GM12878 (cell line): Measurements from ENCODE around the gene IFITM1. TPM values are rescaled to one million over a fixed set of nuclear protein-coding genes. Genes with fewer than 3 reads are reported as not detected.

Source experiments
- ATAC-seq: fragments of 200-7000 bp; cut with Tn5 transposase; 3 replicates; pipeline ENCODE4 v1.9.1; 2020; ENCODE audit warnings: mild to moderate bottlenecking, moderate library complexity
- BruUV-seq: library from RNA; stranded (reverse); fragments of 400-500 nt; replicated peaks from 2 replicates; lab custom pipeline; 2021; lab: Mats Ljungman, UMichigan
- CTCF ChIA-PET: fragments of 300-600 bp; sonication (Branson Sonifier 250); formaldehyde crosslinking; extraction: SDS; loops from one replicate; lab custom pipeline; 2021; ENCODE audit warnings: inconsistent platforms; lab: Yijun Ruan, JAX
- POLR2A ChIA-PET: fragments of 350-600 bp; formaldehyde crosslinking; extraction: SDS; loops from one replicate; lab custom pipeline; 2021; ENCODE audit warnings: inconsistent platforms; lab: Charles Lee
- RAD21 ChIA-PET: fragments of 300-600 bp; sonication (Branson Sonifier 250); formaldehyde crosslinking; loops from one replicate; lab custom pipeline; 2023; ENCODE audit warnings: antibody characterized with exemption; ENCODE audit not compliant: unreplicated experiment; lab: Charles Lee
- SMC1A ChIA-PET: fragments of 300-600 bp; sonication (Branson Sonifier 250); formaldehyde crosslinking; loops from one replicate; lab custom pipeline; 2023; ENCODE audit not compliant: unreplicated experiment, uncharacterized antibody; lab: Charles Lee
- DNase-seq: peaks from one replicate; pipeline ENCODE4 v3.0.0-alpha.2; 2011; ENCODE audit warnings: low read depth, low spot score
- FAIRE-seq: peaks from 3 replicates; lab custom pipeline; 2011; peaks lifted over from hg19 to GRCh38; lab: Jason Lieb, UNC
- H2AFZ ChIP-seq: 2 replicates; pipeline ENCODE4 v1.6.0; 2011; ENCODE audit warnings: low read depth, low read length, control low read depth; ENCODE audit not compliant: control insufficient read depth
- H3K27ac ChIP-seq: 2 replicates; pipeline ENCODE4 v1.5.1; 2011; ENCODE audit warnings: control low read depth; ENCODE audit not compliant: control insufficient read depth, insufficient read depth
- H3K27me3 ChIP-seq, 2 experiments: replicated peaks in 1 of 2; 2 replicates each; pipeline versions ENCODE4 v1.6.0 to v1.6.1; 2011; ENCODE audit warnings: low read length in 1 of 2; ENCODE audit not compliant: control insufficient read depth in 2 of 2, insufficient read depth in 2 of 2
- H3K36me3 ChIP-seq, 2 experiments: 2 replicates each; pipeline ENCODE4 v1.5.1; 2011; ENCODE audit warnings: low read length in 1 of 2; ENCODE audit not compliant: control insufficient read depth in 2 of 2, insufficient read depth in 2 of 2
- H3K4me1 ChIP-seq: 2 replicates; pipeline ENCODE4 v1.6.1; 2011; ENCODE audit warnings: mild to moderate bottlenecking, low read length, moderate library complexity, mixed read lengths; ENCODE audit not compliant: control insufficient read depth, insufficient read depth
- H3K4me2 ChIP-seq: 2 replicates; pipeline ENCODE4 v1.6.0; 2011; ENCODE audit warnings: control low read depth; ENCODE audit not compliant: control insufficient read depth, insufficient read depth
- H3K4me3 ChIP-seq: fragments of 200-600 bp; sonication (generic); 2 replicates; pipeline ENCODE4 v1.5.1; 2016
- H3K79me2 ChIP-seq: 2 replicates; pipeline ENCODE4 v1.6.0; 2011; ENCODE audit warnings: low read length; ENCODE audit not compliant: control insufficient read depth, insufficient read depth
- H3K9ac ChIP-seq: 2 replicates; pipeline ENCODE4 v1.8.0; 2011; ENCODE audit warnings: low read length, control low read depth, mixed read lengths; ENCODE audit not compliant: control insufficient read depth, insufficient read depth
- H3K9me3 ChIP-seq: replicated peaks from 3 replicates; pipeline ENCODE4 v1.5.1; 2011; ENCODE audit warnings: mild to moderate bottlenecking, low read length; ENCODE audit not compliant: control insufficient read depth, insufficient read depth
- H4K20me1 ChIP-seq: 2 replicates; pipeline ENCODE4 v1.6.0; 2011; ENCODE audit not compliant: control insufficient read depth, insufficient read depth
- BHLHE40 ChIP-seq, 2 experiments: fragments of 450-650 bp in 1 of 2; IDR thresholded peaks; 2 replicates each; pipeline ENCODE4 v1.6.1; 2011 to 2017; ENCODE audit warnings: low read depth in 2 of 2, borderline replicate concordance in 1 of 2, improper control_type of control experiment in 1 of 2, low read length in 1 of 2, mild to moderate bottlenecking in 1 of 2
- LARP7 ChIP-seq: fragments of 450-650 bp; IDR thresholded peaks from 2 replicates; pipeline ENCODE4 v1.6.1; 2017; ENCODE audit warnings: mild to moderate bottlenecking
- POLR2AphosphoS2 ChIP-seq: IDR thresholded peaks from 2 replicates; pipeline ENCODE4 v1.6.1; 2011; ENCODE audit warnings: low read depth, mild to moderate bottlenecking, low read length, improper control_type of control experiment, moderate library complexity
- RBBP5 ChIP-seq: fragments of 200-600 bp; sonication (generic); conservative IDR thresholded peaks from 2 replicates; pipeline ENCODE4 v1.6.1; 2016
- WGBS: methylation state at CpG from one replicate; pipeline ENCODE4 v1.1.6; 2016; ENCODE audit warnings: low lambda C conversion rate; ENCODE audit not compliant: insufficient replicate concordance, insufficient coverage; ENCODE audit errors: missing lambda C conversion rate; 5-methylcytosine and 5-hydroxymethylcytosine counted together
- in situ Hi-C: fragments of 300-500 bp; cut with MboI; formaldehyde crosslinking; loops from 9 replicates; pipeline ENCODE4 v1.14.3; 2018; ENCODE audit warnings: mixed read lengths
- intact Hi-C: fragments of 100-400 bp; cut with micrococcal nuclease; formaldehyde crosslinking; loops from one replicate; pipeline ENCODE4 v1.14.2; 2022; ENCODE audit not compliant: unreplicated experiment
- polyA plus RNA-seq, 11 experiments: library from polyadenylated mRNA; depleted of rRNA in 4 of 11; unstranded in 6 of 11; stranded (reverse) in 5 of 11; fragments of >200 nt; fragmentation: Nextera tagmentation in 4 of 11; fragmentation: Illumina TruSeq in 1 of 11; extraction: Ambion mirVana in 4 of 11; extraction: Trizol in 1 of 11; gene quantifications; 1 replicate in 1 of 11; 2 replicates in 10 of 11; pipeline versions ENCODE4 v1.2.1 to v1.2.3, GENCODE V29; 2011 to 2016; ENCODE audit warnings: inconsistent platforms in 2 of 11, missing spikeins in 2 of 11, low read depth in 1 of 11
- total RNA-seq, 4 experiments: library from RNA; depleted of rRNA in 3 of 4; stranded (reverse); fragments of >200 nt in 3 of 4; fragmentation: Illumina TruSeq in 1 of 4; extraction: Trizol in 1 of 4; gene quantifications; 2 replicates each; pipeline versions ENCODE4 v1.2.1 to v1.2.3, GENCODE V29; 2013 to 2021

IFITM1 gene
- total and polyA plus RNA-seq, 10 of the 15 experiments (the other 5 are each of a cell fraction or from before 2014, with no cell fraction given), result 396 to 2,788 (median 607) TPM

DNA sequence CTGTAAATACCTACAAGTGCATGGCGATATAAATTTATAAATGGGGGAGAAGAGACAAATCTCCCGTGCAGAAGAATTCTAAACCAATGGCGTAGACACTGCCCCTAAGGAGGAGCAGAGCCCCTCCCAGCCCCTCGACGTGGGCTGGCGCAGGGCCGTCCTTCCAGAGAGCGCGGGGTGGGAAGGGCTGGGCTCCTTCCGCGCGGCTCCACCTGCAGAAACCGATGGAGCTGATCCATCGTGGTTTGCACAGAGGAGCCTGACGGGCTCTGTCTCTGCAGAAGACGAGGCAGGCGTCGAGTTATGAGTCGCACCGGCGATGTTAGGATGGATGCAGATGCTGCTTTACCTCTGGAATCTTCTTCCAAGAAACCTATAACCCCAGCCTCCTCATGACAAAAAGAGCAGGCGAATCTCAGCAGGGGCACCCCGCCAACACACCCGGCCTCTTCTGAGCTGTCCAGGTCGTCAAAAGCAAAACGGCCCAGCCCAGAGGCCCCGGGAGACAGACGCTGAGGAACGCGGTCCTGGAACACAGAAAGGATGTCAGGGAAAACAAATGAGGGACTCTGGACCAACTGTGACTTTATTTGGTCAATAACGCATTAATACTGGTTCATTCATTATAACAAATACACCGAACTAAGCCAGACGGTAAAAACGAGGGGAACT lies 44.4 kb downstream of the IFITM1 start:
- in situ Hi-C loops (loop anchor here (5.0 kb wide), 1 partner anchor 106 kb away; no protein-coding TSS in a partner anchor), intact Hi-C loops (loop anchor here (5.0 to 10.0 kb wide), 2 partner anchors 93 to 151 kb away; partner anchors contain the start of genes BET1L and RIC8A)
- Histone ChIP-seq H3K9ac (no peak overlapping the region), H3K4me1 (peaks cover 21% of the 10 kb centered on the region), H3K27ac (no peak overlapping the region), H3K79me2 (peaks cover 7% of the 10 kb centered on the region), H3K36me3 (no peaks in the 10 kb centered on the region), H4K20me1 (no peaks in the 10 kb centered on the region), H3K9me3 (peaks cover 8% of the 10 kb centered on the region; the same call in 2 of the 3 replicates), H3K27me3 (no peaks in the 10 kb centered on the region), H2AFZ (no peak overlapping the region), H3K4me3 (no peak overlapping the region), H3K4me2 (no peak overlapping the region)
- ATAC-seq (no peak), DNase-seq (no peak), FAIRE-seq (no peak)
- ChIA-PET SMC1A (no interaction called here), CTCF (interaction anchor here (1.5 to 2.7 kb wide), 2 partner anchors 52 to 107 kb away, joined by 6 to 12 read pairs; no protein-coding TSS in a partner anchor), POLR2A (interaction anchor here (0.6 kb wide), 1 partner anchor 53 kb away, joined by 9 read pairs; no protein-coding TSS in a partner anchor), RAD21 (interaction anchor here (1.1 to 1.2 kb wide), 2 partner anchors 10 to 108 kb away, joined by 3 read pairs; no protein-coding TSS in a partner anchor)
- no TSS peak for BruUV-seq
- TF ChIP-seq RBBP5 (no peak), POLR2AphosphoS2 (no peak)
- WGBS, result 84% methylated on average over 34 of the region's 34 CpGs

- Histone ChIP-seq H3K36me3 (no peaks in the 10 kb centered on the region), H3K4me1 (peaks cover 12% of the 10 kb centered on the region), H3K9me3 (peaks cover 8% of the 10 kb centered on the region; the same call in 2 of the 3 replicates), H3K27ac (no peak overlapping the region), H3K79me2 (peaks cover 7% of the 10 kb centered on the region), H4K20me1 (no peaks in the 10 kb centered on the region), H2AFZ (no peak overlapping the region), H3K9ac (no peak overlapping the region), H3K27me3 (no peaks in the 10 kb centered on the region), H3K4me2 (no peak overlapping the region), H3K4me3 (no peak overlapping the region)
- peak; percentile 50 to 72; a peak in 2 of 4 replicates for TF ChIP-seq BHLHE40 (IDR thresholded peaks at IDR 0.05; ENCODE audit: borderline replicate concordance in 1 of 2, low read depth in 2 of 2, low read length in 1 of 2)
- TF ChIP-seq LARP7, result no peak
- FAIRE-seq (no peak), DNase-seq (no peak), ATAC-seq (peak; percentile 2; the same call in 1 of the 3 replicates)
- BruUV-seq, result no TSS peak
- 16% methylated on average over 5 of the region's 5 CpGs for WGBS
- SMC1A ChIA-PET, result no interaction called here
- CTCF ChIA-PET, result interaction anchor here (0.7 to 2.7 kb wide), 4 partner anchors 12 to 108 kb away, joined by 3 to 12 read pairs (median 4); no protein-coding TSS in a partner anchor
- POLR2A ChIA-PET, result interaction anchor here (0.6 kb wide), 1 partner anchor 54 kb away, joined by 9 read pairs; no protein-coding TSS in a partner anchor
- RAD21 ChIA-PET, result interaction anchor here (1.1 to 1.2 kb wide), 2 partner anchors 11 to 109 kb away, joined by 3 read pairs; no protein-coding TSS in a partner anchor
- in situ Hi-C loops, result loop anchor here (5.0 kb wide), 1 partner anchor 107 kb away; no protein-coding TSS in a partner anchor
- intact Hi-C loops, result loop anchor here (5.0 to 10.0 kb wide), 2 partner anchors 94 to 152 kb away; partner anchors contain the start of genes BET1L and RIC8A
Measured at GRCh38 chr11:359181-359714, 45.4 kb downstream of the IFITM1 start.
